Esophagus squamous epithelium (tissue), 5 donors: ENCODE data around the gene RAMP3. TPM values are rescaled to one million over a fixed set of nuclear protein-coding genes. Genes with fewer than 3 reads are reported as not detected.

Experiments used
- DNase-seq: peaks from one replicate; lab custom pipeline; 2025; lab: John Stamatoyannopoulos, UW
- H3K27ac ChIP-seq, 4 donors: fragments of 200-600 bp; sonication (generic); one replicate each; pipeline ENCODE4 v1.5.1; 2016 to 2019; ENCODE audit warnings: mild to moderate bottlenecking in 1 of 4
- H3K27me3 ChIP-seq, 4 donors: fragments of 200-600 bp; sonication (generic); 1 replicate in 3 of 4; 2 replicates in 1 of 4; pipeline versions ENCODE4 v1.5.1 to v1.6.0; 2017 to 2021; ENCODE audit warnings: antibody characterized with exemption in 1 of 4
- H3K36me3 ChIP-seq, 3 donors: fragments of 200-600 bp; sonication (generic); one replicate each; pipeline ENCODE4 v1.5.1; 2016 to 2019
- H3K4me1 ChIP-seq, 3 donors: fragments of 200-600 bp; sonication (generic); one replicate each; pipeline ENCODE4 v1.5.1; 2017 to 2019
- H3K4me3 ChIP-seq, 4 donors: fragments of 200-600 bp; sonication (generic); 1 replicate in 3 of 4; 2 replicates in 1 of 4; pipeline ENCODE4 v1.5.1; 2016 to 2019; ENCODE audit warnings: mild to moderate bottlenecking in 2 of 4, moderate library complexity in 1 of 4
- H3K9me3 ChIP-seq, 3 donors: fragments of 200-600 bp; sonication (generic); one replicate each; pipeline ENCODE4 v1.5.1; 2016 to 2019
- CTCF ChIP-seq, 6 experiments: fragments of 450-650 bp in 4 of 6; fragments of 200-600 bp in 2 of 6; sonication (generic) in 2 of 6; IDR thresholded peaks; one replicate each; pipeline ENCODE4 v1.5.1; 2016 to 2019; ENCODE audit warnings: antibody characterized with exemption in 6 of 6, mild to moderate bottlenecking in 4 of 6, moderate library complexity in 4 of 6
- POLR2A ChIP-seq, 4 donors: fragments of 450-650 bp; IDR thresholded peaks; one replicate each; pipeline ENCODE4 v1.6.1; 2017; ENCODE audit warnings: antibody characterized with exemption in 4 of 4, mild to moderate bottlenecking in 4 of 4, moderate library complexity in 3 of 4
- WGBS, 2 donors: methylation state at CpG; one replicate each; pipeline ENCODE4 v1.1.5; 2018; 5-methylcytosine and 5-hydroxymethylcytosine counted together
- intact Hi-C: fragments of 100-400 bp; cut with DNase I; formaldehyde crosslinking; loops from one replicate; pipeline ENCODE4 v1.15.0; 2022
- total RNA-seq, 4 donors: library from RNA; depleted of rRNA; stranded (reverse); fragments of >200 nt; gene quantifications; one replicate each; pipeline ENCODE4 v1.1.0, GENCODE V29; 2016
- donor health status: DM: yes; HTN: yes; CAD: no.

The RAMP3 gene
- total RNA-seq, 4 donors from 2014 or later: 7.1 to 35.9 (median 13.2) TPM

- TF ChIP-seq CTCF (IDR thresholded peaks at IDR 0.05) (no peak), POLR2A (IDR thresholded peaks at IDR 0.05) (no peak)
- Histone ChIP-seq H3K4me3 (no peak overlapping the region), H3K36me3 (no peaks in the 10 kb centered on the region), H3K9me3 (no peaks in the 10 kb centered on the region), H3K27me3 (peaks cover 0 to 21% (median 0%) of the 10 kb centered on the region in 4 donors), H3K4me1 (peaks cover 0 to 5% (median 5%) of the 10 kb centered on the region in 3 donors), H3K27ac (no peak overlapping the region)
- no peak for DNase-seq
- intact Hi-C loops: no loop called here
- 67 to 82% methylated on average over 9 of the region's 9 CpGs for WGBS, 2 donors
Observed at GRCh38 chr7:45225311-45225947, 67.8 kb downstream of the RAMP3 start.

- no peak overlapping the region for H3K27ac ChIP-seq
- WGBS, 2 donors: 51 to 54% methylated on average over 2 of the region's 2 CpGs
- TF ChIP-seq CTCF (IDR thresholded peaks at IDR 0.05) (no peak), POLR2A (IDR thresholded peaks at IDR 0.05) (no peak)
- intact Hi-C loops: no loop called here
- no peaks in the 10 kb centered on the region for H3K9me3 ChIP-seq
- no peak for DNase-seq
- peaks cover 0 to 5% (median 5%) of the 10 kb centered on the region in 3 donors for H3K4me1 ChIP-seq
- no peaks in the 10 kb centered on the region for H3K36me3 ChIP-seq
- H3K27me3 ChIP-seq: peaks cover 0 to 25% (median 0%) of the 10 kb centered on the region in 4 donors
- H3K4me3 ChIP-seq: no peak overlapping the region
Observed at GRCh38 chr7:45225948-45226335, 68.4 kb downstream of the RAMP3 start.

GRCh38 chr7:45229156-45229920, 71.7 kb downstream of the RAMP3 start:
- Histone ChIP-seq H3K4me3 (no peak overlapping the region), H3K27me3 (peaks cover 0 to 44% (median 0%) of the 10 kb centered on the region in 4 donors), H3K9me3 (no peaks in the 10 kb centered on the region), H3K36me3 (no peaks in the 10 kb centered on the region), H3K27ac (no peak overlapping the region), H3K4me1 (peaks cover 0 to 5% (median 5%) of the 10 kb centered on the region in 3 donors)
- intact Hi-C loops: no loop called here
- WGBS, 2 donors: 45 to 63% methylated on average over 7 to 8 of the region's 8 CpGs
- TF ChIP-seq POLR2A (IDR thresholded peaks at IDR 0.05) (no peak), CTCF (IDR thresholded peaks at IDR 0.05) (no peak)
- no peak for DNase-seq

- H3K27ac ChIP-seq: no peak overlapping the region
Observed at GRCh38 chr7:45230083-45230482, 72.5 kb downstream of the RAMP3 start.

More at GRCh38 chr7:45230083-45230482, 72.5 kb downstream of the RAMP3 start:
- H3K27me3 ChIP-seq: peaks cover 0 to 44% (median 0%) of the 10 kb centered on the region in 4 donors
- H3K36me3 ChIP-seq: no peaks in the 10 kb centered on the region
- H3K4me3 ChIP-seq: no peak overlapping the region
- no peak for DNase-seq
- peaks cover 0 to 5% (median 5%) of the 10 kb centered on the region in 3 donors for H3K4me1 ChIP-seq
- no peak for TF ChIP-seq CTCF (IDR thresholded peaks at IDR 0.05)
- no peak for TF ChIP-seq POLR2A (IDR thresholded peaks at IDR 0.05)
- intact Hi-C loops: no loop called here
- WGBS, 2 donors: 41 to 53% methylated on average over 6 of the region's 6 CpGs
- H3K9me3 ChIP-seq: no peaks in the 10 kb centered on the region
